IPS-18a (cell line): ENCODE results near the gene SETD3.
"Not testable (repeated sequence)": the region's sequence is repeated elsewhere in the genome, so short reads cannot be mapped to it uniquely, and the experiment has no call there.

Source experiments
- H3K27ac ChIP-seq: one replicate; pipeline ENCODE4 v1.5.1; 2013; ENCODE audit warnings: low read length
- H3K27me3 ChIP-seq: one replicate; pipeline ENCODE4 v1.6.1; 2013; ENCODE audit warnings: mild to moderate bottlenecking, low read length; ENCODE audit not compliant: control insufficient read depth, insufficient read depth
- H3K36me3 ChIP-seq: one replicate; pipeline ENCODE4 v1.6.1; 2013; ENCODE audit warnings: low read depth, low read length; ENCODE audit not compliant: control insufficient read depth
- H3K4me1 ChIP-seq: one replicate; pipeline ENCODE4 v1.6.1; 2013; ENCODE audit warnings: low read depth, low read length; ENCODE audit not compliant: control insufficient read depth
- H3K4me3 ChIP-seq: one replicate; pipeline ENCODE4 v1.5.1; 2013; ENCODE audit warnings: low read length
- H3K9ac ChIP-seq: one replicate; pipeline ENCODE4 v1.6.1; 2013; ENCODE audit warnings: mild to moderate bottlenecking, low read length, moderate library complexity
- H3K9me3 ChIP-seq: one replicate; pipeline ENCODE4 v1.6.1; 2013; ENCODE audit warnings: low read depth, low read length; ENCODE audit not compliant: control insufficient read depth

Gene SETD3

DNA sequence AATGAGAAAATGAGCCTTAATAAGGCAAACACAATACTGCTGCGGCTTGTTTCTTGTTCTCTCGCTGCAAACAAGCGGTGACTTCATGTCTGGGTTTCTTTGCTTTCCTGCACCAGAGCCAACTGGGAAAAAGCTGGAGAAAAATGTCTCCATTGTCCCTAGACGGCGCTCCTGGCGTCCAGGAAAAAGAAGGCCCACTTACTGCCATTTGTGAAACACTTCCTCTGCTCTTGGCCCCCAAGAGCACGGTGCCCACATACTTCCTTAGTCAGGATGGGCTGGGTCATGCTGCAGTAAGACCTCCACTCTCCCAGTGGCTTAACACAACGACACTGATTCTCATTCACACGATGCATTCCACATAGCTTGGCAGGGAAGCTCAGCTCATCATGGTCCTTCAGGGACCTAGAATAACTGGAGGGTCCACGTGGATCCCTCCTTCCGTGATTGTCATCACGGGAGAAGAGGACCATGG, 122.7 kb downstream of the SETD3 start:
- Histone ChIP-seq H3K27ac (no peak overlapping the region), H3K36me3 (no peaks in the 10 kb centered on the region), H3K9ac (no peak overlapping the region), H3K9me3 (no peaks in the 10 kb centered on the region), H3K27me3 (no peaks in the 10 kb centered on the region), H3K4me3 (no peak overlapping the region), H3K4me1 (peaks cover 7% of the 10 kb centered on the region)

DNA sequence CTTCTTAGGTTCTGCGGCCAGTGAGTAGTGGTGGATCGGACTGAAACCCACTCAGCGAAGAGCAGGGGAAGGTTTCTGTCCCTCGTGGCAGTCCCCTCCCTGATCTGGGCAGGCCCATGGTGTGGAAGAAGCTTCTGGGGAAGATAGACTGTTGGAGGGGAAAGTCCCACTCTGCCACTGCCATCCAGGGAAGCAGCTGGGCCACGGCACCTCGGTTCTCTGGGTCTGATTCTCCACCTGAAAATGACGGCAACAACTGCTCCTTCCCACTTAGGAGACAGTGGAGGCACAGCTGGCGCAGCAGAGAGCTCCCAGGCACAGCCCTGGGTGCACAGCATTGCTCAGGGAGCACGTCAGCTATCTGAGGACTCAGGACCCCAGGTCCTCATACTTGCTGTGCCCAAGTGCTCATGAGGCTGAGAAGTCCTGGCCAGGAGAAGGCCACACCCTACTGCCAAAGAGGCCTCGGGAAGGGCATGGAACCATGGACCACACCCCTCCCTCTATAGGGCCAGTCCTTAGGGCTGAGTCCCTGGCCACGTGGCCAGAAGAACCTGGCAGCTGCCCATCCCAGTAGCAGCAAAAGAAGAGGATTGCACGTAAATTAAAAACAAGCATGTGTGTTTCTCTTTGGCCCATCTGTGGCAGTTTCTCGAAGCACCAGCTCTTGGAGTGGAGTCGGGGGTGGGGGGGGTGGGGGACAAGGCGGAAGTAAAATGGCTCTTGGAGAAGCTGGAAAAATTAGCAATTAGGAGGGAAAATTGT, 123.3 kb downstream of the SETD3 start:
- H3K4me1 ChIP-seq: peaks cover 2% of the 10 kb centered on the region
- no peaks in the 10 kb centered on the region for H3K27me3 ChIP-seq
- no peak overlapping the region for H3K9ac ChIP-seq

DNA sequence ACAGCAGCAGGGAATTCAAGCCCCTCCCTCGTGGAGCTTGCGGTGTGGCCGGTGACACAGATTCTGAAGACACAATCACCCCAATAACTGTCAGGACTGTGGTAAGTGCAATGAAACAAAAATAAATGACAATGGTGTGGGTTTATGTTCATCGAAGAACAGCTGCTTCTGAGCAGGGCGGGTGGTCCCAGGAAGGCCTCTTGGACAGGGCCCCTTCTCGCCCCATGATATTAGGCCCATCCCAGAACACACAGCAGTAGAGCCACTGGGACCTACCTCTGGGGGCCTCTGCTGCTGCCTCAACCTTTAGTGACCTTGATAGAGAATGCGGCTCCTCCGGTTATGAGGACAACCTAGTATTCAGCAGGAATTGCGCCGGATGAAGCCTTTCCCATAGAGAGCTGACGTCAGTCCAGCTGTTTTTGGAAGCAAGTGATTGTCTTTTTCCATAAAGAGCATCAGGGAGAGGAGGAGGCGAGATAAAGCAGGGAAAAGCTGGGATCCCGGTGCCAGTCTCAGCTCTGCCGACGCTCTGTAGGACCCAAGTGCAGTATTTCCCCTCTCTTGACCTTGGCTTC, 124.5 kb downstream of the SETD3 start:
- Histone ChIP-seq H3K9me3 (no peaks in the 10 kb centered on the region), H3K27ac (no peak overlapping the region), H3K36me3 (no peaks in the 10 kb centered on the region), H3K9ac (no peak overlapping the region), H3K27me3 (no peaks in the 10 kb centered on the region), H3K4me1 (no peaks in the 10 kb centered on the region), H3K4me3 (no peak overlapping the region)

More for the DNA sequence above, 123.3 kb downstream of the SETD3 start:
- Histone ChIP-seq H3K36me3 (no peaks in the 10 kb centered on the region), H3K4me3 (no peak overlapping the region), H3K27ac (no peak overlapping the region), H3K9me3 (no peaks in the 10 kb centered on the region)

DNA sequence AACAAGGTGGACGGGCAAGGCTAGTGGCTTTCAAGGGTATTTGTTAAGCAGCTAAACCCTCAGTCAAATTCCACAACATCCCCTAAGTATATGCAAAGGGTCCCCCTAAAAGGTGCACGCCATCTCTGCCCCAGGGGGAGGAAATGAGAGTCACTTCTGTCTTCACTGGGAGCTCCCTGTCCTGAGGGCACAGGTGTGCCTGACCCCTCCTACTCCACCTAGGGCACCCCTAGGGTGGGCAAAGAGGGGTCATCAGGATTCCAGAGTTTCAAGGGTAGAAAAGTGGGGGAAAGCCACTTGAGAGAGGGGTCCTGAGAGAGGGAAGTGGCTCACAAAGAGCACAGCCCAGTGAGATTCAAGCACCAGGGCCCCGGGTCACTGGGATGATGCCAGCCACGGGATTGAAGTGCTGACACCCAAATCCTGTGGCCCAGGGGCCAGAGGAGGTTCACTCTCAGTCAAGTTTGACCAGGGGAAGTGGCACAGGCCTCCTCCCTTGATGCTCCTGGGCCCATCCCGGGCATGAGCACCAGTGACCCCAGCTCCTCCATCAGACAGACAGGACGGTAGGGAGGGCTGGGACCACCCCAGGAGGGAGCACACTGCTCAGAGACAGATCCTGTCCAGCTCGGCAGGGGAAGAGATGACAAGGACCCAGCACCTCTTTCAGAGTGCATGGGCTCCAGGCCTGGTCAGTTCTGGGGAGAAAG, 126.3 kb downstream of the SETD3 start:
- H3K9ac ChIP-seq: no peak overlapping the region
- no peaks in the 10 kb centered on the region for H3K9me3 ChIP-seq
- no peaks in the 10 kb centered on the region for H3K4me1 ChIP-seq
- no peaks in the 10 kb centered on the region for H3K36me3 ChIP-seq
- H3K4me3 ChIP-seq: no peak overlapping the region
- no peak overlapping the region for H3K27ac ChIP-seq
- no peaks in the 10 kb centered on the region for H3K27me3 ChIP-seq

DNA sequence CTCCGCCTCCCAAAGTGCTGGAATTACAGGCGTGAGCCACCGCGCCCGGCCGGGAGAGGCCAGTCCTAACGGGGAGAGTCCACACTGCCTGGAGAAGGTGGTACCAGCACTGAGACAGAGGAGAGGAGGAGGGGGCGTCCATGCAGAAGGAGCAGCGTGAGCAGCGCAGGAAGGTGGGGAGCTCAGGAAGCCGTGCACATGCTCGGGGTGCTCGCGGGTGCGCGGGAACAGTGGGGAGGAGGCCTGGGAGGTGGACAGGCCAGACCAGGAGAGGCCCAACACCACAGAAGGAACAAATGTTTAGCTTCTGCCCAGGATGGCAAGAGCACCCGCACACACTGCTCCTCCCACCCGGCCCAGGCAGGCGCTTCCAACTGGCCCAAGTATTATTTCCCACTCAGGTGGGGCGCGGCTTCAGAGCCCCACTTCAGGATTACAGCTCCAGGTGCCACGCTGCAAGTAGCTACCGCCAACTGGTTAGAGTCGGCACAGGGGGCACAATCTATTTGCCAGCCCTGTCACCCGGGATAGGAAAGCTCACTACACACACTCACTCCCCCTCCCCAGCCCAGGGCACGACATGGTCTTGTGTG, 127.9 kb downstream of the SETD3 start:
- H3K4me3 ChIP-seq: no peak overlapping the region
- no peaks in the 10 kb centered on the region for H3K4me1 ChIP-seq
- no peak overlapping the region for H3K9ac ChIP-seq
- H3K27ac ChIP-seq: no peak overlapping the region
- no peaks in the 10 kb centered on the region for H3K27me3 ChIP-seq
- H3K36me3 ChIP-seq: no peaks in the 10 kb centered on the region
- no peaks in the 10 kb centered on the region for H3K9me3 ChIP-seq

DNA sequence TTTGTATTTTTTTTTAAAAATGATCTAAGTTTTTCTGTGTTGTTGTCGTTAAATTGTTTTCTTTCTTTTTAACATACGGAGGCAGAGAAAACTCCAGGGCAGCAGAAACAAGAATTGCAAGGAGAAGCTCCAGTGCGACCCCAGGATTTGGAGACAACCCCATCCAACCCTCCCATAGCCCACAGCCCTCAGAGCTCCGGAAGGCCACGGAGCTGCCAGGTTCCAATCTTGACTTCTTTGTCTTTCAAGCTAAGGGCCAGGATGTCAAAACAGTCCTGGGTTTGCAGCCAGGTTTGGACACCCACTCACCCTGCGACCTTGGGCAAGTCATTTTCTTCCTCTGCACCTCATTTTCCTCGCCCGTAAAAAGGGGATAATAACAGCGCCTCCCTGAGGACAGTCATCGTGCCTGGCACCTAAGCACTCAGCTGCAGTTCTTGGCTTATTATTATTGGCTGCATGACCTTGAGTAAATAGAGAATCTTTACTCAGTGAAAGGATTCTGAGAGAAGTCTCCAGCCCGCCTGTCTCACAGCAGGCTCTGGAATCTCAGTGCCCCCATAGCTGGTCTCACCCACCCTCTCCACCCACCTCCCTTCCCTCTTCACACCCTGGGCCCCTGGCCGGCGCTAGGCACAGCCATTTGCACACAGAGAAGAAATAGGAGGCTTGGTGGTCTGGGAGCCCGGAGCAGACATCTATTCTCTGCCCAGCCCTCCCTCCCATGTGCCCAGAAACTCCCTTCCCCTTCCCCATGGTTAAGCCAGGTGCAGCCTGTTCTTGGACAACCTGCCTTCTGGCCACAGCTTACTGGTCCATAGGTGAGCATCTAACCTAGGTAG, 129.3 kb downstream of the SETD3 start:
- no peaks in the 10 kb centered on the region for H3K36me3 ChIP-seq

DNA sequence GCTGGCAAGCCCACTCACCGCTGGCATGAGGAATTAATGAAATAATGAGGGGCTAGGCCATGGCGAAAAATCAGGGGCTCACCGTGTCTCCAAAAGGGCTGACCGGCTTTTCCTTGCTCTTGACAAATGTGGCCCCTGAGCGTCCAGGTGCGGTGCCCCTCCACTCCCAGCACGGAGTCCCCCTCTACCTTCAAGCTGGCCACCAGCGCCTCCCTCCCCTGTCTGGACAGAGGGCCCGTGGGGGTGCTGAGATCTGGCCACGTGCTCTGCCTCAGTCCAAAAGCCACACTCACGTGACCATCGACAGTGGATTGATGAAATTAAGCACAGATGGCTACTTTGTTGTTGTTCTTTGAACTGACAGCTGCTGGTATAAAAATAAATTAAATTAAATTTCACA, 129.9 kb downstream of the SETD3 start:
- no peaks in the 10 kb centered on the region for H3K27me3 ChIP-seq
- no peak overlapping the region for H3K27ac ChIP-seq
- H3K9ac ChIP-seq: no peak overlapping the region
- H3K9me3 ChIP-seq: no peaks in the 10 kb centered on the region
- H3K4me3 ChIP-seq: no peak overlapping the region
- H3K4me1 ChIP-seq: no peaks in the 10 kb centered on the region
- H3K36me3 ChIP-seq: no peaks in the 10 kb centered on the region

More for the DNA sequence above, 129.3 kb downstream of the SETD3 start:
- no peaks in the 10 kb centered on the region for H3K4me1 ChIP-seq
- no peak overlapping the region for H3K27ac ChIP-seq
- H3K4me3 ChIP-seq: no peak overlapping the region
- no peak overlapping the region for H3K9ac ChIP-seq
- H3K27me3 ChIP-seq: no peaks in the 10 kb centered on the region
- H3K9me3 ChIP-seq: no peaks in the 10 kb centered on the region

DNA sequence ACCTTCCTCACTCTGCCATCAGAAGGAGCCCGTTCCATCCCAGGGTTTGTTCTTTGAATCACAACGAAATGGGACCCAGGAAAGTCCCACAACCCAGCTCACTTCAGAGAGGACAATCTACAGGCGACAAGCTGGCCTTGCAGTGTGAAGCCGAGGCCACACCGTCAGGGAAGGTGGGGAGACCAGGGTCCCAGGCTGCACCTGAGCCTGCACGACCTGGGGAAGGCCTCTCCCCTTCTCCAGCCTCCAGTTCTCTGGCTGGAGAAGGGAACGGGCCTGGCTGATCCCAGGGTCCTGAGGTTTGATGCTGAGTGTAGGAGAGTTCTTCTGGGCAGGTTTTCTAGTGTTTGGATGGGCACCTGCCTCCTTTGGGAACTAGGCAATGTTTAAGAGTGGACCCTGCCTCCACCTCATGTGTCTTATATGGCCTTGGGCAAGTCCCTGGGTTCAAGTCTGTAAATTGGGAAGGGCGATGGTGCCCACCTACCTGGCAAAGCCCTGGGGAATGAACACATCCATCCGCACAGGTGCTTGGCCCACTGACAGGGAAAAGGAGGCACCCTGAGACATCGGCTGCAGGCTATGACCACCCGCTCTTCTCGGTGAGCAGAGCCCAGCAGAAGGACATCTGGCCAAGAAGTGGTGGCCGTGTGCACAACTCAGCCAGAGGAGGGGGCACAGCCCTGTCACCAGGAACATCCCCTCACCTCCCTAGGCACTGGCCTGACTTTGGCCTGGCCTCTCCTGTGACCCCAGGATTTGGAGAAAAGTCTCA, 130.8 kb downstream of the SETD3 start:
- no peaks in the 10 kb centered on the region for H3K36me3 ChIP-seq
- H3K27me3 ChIP-seq: no peaks in the 10 kb centered on the region
- no peaks in the 10 kb centered on the region for H3K4me1 ChIP-seq
- H3K27ac ChIP-seq: no peak overlapping the region
- H3K9ac ChIP-seq: no peak overlapping the region
- H3K9me3 ChIP-seq: no peaks in the 10 kb centered on the region
- no peak overlapping the region for H3K4me3 ChIP-seq

DNA sequence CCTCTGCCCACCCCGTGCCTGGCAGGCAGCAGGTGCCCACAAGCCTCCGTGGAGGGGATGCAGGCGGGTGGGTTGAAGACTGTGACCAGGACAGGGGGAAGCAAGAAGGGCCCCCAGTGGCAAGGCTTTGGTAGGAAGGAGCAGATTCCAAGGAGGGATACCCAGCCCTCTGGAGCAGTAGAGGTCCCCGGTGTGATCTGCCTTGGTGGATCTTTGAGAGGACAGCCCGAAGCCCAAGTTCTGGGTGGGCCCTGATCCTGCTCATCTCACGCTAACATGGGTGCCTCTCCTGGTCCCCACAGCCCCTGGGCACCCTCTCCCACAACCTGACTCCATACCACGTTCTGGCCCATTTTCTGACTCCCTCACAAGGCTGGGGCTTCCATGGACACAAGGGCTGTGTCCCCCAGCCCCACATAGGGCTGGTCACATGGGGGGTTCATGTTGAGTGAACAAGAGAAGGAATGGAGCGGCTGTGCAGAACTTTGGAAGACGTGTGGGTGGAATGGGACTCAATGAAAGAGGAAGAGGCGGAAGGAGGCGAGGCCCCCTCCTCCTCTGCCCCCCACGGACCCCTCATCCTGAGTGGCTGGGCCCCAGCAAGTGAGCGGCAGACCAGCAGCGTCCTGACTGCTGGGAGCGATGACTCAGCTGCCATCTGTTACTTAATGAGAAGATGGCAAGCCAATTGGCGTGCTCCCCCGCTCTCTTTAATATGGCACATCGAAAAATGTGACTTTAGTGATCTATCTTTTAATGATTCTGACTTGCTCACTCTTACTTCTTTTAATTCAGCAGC, 131.6 kb downstream of the SETD3 start:
- H3K4me1 ChIP-seq: no peaks in the 10 kb centered on the region
- H3K36me3 ChIP-seq: no peaks in the 10 kb centered on the region
- no peaks in the 10 kb centered on the region for H3K27me3 ChIP-seq
- H3K4me3 ChIP-seq: no peak overlapping the region
- H3K27ac ChIP-seq: no peak overlapping the region
- no peak overlapping the region for H3K9ac ChIP-seq
- no peaks in the 10 kb centered on the region for H3K9me3 ChIP-seq

DNA sequence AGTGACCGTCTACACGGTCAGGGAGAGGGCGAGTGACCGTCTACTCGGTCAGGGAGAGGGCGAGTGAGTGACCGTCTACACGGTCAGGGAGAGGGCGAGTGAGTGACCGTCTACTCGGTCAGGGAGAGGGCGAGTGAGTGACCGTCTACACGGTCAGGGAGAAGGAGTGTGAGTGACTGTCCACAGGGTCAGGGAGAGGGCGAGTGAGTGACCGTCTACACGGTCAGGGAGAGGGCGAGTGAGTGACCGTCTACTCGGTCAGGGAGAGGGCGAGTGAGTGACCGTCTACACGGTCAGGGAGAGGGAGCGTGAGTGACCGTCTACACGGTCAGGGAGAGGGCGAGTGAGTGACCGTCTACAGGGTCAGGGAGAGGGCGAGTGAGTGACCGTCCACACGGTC, 132.4 kb downstream of the SETD3 start:
- not testable (repeated sequence) for H3K27ac ChIP-seq, H3K9ac ChIP-seq, H3K9me3 ChIP-seq, H3K27me3 ChIP-seq, H3K4me3 ChIP-seq, H3K4me1 ChIP-seq, H3K36me3 ChIP-seq
